CD14-positive monocyte (primary cell): ENCODE measurements around the gene KCTD2. TPM values are rescaled to one million over a fixed set of nuclear protein-coding genes. Genes with fewer than 3 reads are reported as not detected.

Experiments used
- DNase-seq, 3 donors: peaks; one replicate each; pipeline ENCODE4 v3.0.0-alpha.2; 2011 to 2022
- H2AFZ ChIP-seq: 2 replicates; pipeline ENCODE4 v1.6.0; 2012; ENCODE audit warnings: mild to moderate bottlenecking, low read depth, low read length, inconsistent platforms; ENCODE audit not compliant: insufficient read depth, poor library complexity, severe bottlenecking
- H3K27ac ChIP-seq, 2 donors: 1 replicate in 1 of 2; 2 replicates in 1 of 2; pipeline ENCODE4 v1.5.1; 2012 to 2013; ENCODE audit warnings: low read length in 2 of 2, control low read depth in 1 of 2, inconsistent platforms in 1 of 2, low read depth in 1 of 2, mild to moderate bottlenecking in 1 of 2
- H3K27me3 ChIP-seq, 2 donors: one replicate each; pipeline versions ENCODE4 v1.6.0 to v1.6.1; 2011 to 2013; ENCODE audit warnings: low read length in 2 of 2; ENCODE audit not compliant: control insufficient read depth in 2 of 2, insufficient read depth in 2 of 2
- H3K36me3 ChIP-seq, 2 donors: replicated peaks in 1 of 2; 1 replicate in 1 of 2; 2 replicates in 1 of 2; pipeline versions ENCODE4 v1.5.1 to v1.6.1; 2012 to 2013; ENCODE audit warnings: low read length in 2 of 2, control low read depth in 1 of 2, inconsistent platforms in 1 of 2, mild to moderate bottlenecking in 1 of 2; ENCODE audit not compliant: insufficient read depth in 2 of 2, control insufficient read depth in 1 of 2
- H3K4me1 ChIP-seq, 2 donors: 1 replicate in 1 of 2; 2 replicates in 1 of 2; pipeline versions ENCODE4 v1.5.1 to v1.6.1; 2012 to 2013; ENCODE audit warnings: low read length in 2 of 2, control low read depth in 1 of 2, inconsistent platforms in 1 of 2, mild to moderate bottlenecking in 1 of 2, moderate library complexity in 1 of 2; ENCODE audit not compliant: insufficient read depth in 2 of 2, control insufficient read depth in 1 of 2
- H3K4me2 ChIP-seq: replicated peaks from 2 replicates; pipeline ENCODE3; 2012; ENCODE audit warnings: low read length, moderate library complexity, mild to moderate bottlenecking; ENCODE audit not compliant: poor library complexity, severe bottlenecking; ENCODE audit errors: extremely low read depth
- H3K4me3 ChIP-seq, 3 experiments: fragments of 200-600 bp in 1 of 3; sonication (generic) in 1 of 3; replicated peaks in 1 of 3; 1 replicate in 2 of 3; 2 replicates in 1 of 3; pipeline ENCODE4 v1.5.1; 2011 to 2013; ENCODE audit warnings: low read length in 3 of 3, mild to moderate bottlenecking in 3 of 3, control low read depth in 2 of 3, low read depth in 2 of 3, inconsistent platforms in 1 of 3, moderate library complexity in 1 of 3
- H3K79me2 ChIP-seq: 2 replicates; pipeline ENCODE4 v1.6.0; 2012; ENCODE audit warnings: mild to moderate bottlenecking, control low read depth, inconsistent platforms, low read length, moderate library complexity; ENCODE audit not compliant: insufficient read depth
- H3K9ac ChIP-seq: 2 replicates; pipeline ENCODE4 v1.6.0; 2017; ENCODE audit warnings: low read length, mild to moderate bottlenecking; ENCODE audit not compliant: insufficient read depth, poor library complexity, severe bottlenecking
- H3K9me3 ChIP-seq, 2 donors: replicated peaks in 1 of 2; 1 replicate in 1 of 2; 2 replicates in 1 of 2; pipeline versions ENCODE4 v1.5.1 to v1.6.1; 2012 to 2013; ENCODE audit warnings: low read length in 2 of 2, control low read depth in 1 of 2; ENCODE audit not compliant: control insufficient read depth in 1 of 2, insufficient read depth in 1 of 2
- H4K20me1 ChIP-seq: 2 replicates; pipeline ENCODE4 v1.6.0; 2012; ENCODE audit warnings: mild to moderate bottlenecking, low read length, control low read depth, moderate library complexity; ENCODE audit not compliant: insufficient read depth
- H3K27ac Mint-ChIP-seq, 7 donors: one replicate each; pipeline ENCODE4 v1.8.0; 2020; ENCODE audit warnings: mild to moderate bottlenecking in 7 of 7, mixed read lengths in 7 of 7, moderate library complexity in 6 of 7, inconsistent platforms in 2 of 7
- H3K27me3 Mint-ChIP-seq, 3 donors: one replicate each; pipeline ENCODE4 v1.8.0; 2021 to 2022; ENCODE audit warnings: low read depth in 3 of 3, mild to moderate bottlenecking in 3 of 3, mixed read lengths in 3 of 3, moderate library complexity in 3 of 3, inconsistent platforms in 1 of 3
- H3K36me3 Mint-ChIP-seq, 2 donors: one replicate each; pipeline ENCODE4 v1.8.0; 2020; ENCODE audit warnings: mixed read lengths in 2 of 2, inconsistent platforms in 1 of 2, mild to moderate bottlenecking in 1 of 2
- H3K4me1 Mint-ChIP-seq: one replicate; pipeline ENCODE4 v1.8.0; 2020; ENCODE audit warnings: mild to moderate bottlenecking, mixed read lengths
- H3K4me3 Mint-ChIP-seq, 2 donors: one replicate each; pipeline ENCODE4 v1.8.0; 2020; ENCODE audit warnings: mild to moderate bottlenecking in 2 of 2, mixed read lengths in 2 of 2, moderate library complexity in 1 of 2
- H3K9me3 Mint-ChIP-seq, 7 donors: one replicate each; pipeline ENCODE4 v1.8.0; 2020 to 2022; ENCODE audit warnings: mixed read lengths in 7 of 7, mild to moderate bottlenecking in 6 of 7, moderate library complexity in 6 of 7, inconsistent platforms in 2 of 7
- CTCF ChIP-seq: fragments of 200-600 bp; IDR thresholded peaks from one replicate; pipeline ENCODE4 v1.8.0; 2022; ENCODE audit warnings: antibody characterized with exemption, mild to moderate bottlenecking
- WGBS: methylation state at CpG from one replicate; pipeline ENCODE4 v1.1.5; 2013; ENCODE audit warnings: missing lambda C conversion rate; ENCODE audit not compliant: insufficient coverage; 5-methylcytosine and 5-hydroxymethylcytosine counted together
- intact Hi-C, 2 donors: fragments of 100-400 bp; cut with micrococcal nuclease; formaldehyde crosslinking; loops; one replicate each; pipeline versions ENCODE4 v1.15.0 to v1.15.1; 2023
- polyA plus RNA-seq, 3 donors: library from polyadenylated mRNA; depleted of rRNA in 1 of 3; unstranded in 2 of 3; stranded (reverse) in 1 of 3; fragments of 300-500 nt in 2 of 3; fragments of >200 nt in 1 of 3; fragmentation: Illumina TruSeq in 2 of 3; gene quantifications; 1 replicate in 2 of 3; 2 replicates in 1 of 3; pipeline ENCODE4 v1.2.3, GENCODE V29; 2012 to 2021

Gene KCTD2
- polyA plus RNA-seq, 3 donors: 2.8 to 17.0 (median 2.9) TPM

DNA sequence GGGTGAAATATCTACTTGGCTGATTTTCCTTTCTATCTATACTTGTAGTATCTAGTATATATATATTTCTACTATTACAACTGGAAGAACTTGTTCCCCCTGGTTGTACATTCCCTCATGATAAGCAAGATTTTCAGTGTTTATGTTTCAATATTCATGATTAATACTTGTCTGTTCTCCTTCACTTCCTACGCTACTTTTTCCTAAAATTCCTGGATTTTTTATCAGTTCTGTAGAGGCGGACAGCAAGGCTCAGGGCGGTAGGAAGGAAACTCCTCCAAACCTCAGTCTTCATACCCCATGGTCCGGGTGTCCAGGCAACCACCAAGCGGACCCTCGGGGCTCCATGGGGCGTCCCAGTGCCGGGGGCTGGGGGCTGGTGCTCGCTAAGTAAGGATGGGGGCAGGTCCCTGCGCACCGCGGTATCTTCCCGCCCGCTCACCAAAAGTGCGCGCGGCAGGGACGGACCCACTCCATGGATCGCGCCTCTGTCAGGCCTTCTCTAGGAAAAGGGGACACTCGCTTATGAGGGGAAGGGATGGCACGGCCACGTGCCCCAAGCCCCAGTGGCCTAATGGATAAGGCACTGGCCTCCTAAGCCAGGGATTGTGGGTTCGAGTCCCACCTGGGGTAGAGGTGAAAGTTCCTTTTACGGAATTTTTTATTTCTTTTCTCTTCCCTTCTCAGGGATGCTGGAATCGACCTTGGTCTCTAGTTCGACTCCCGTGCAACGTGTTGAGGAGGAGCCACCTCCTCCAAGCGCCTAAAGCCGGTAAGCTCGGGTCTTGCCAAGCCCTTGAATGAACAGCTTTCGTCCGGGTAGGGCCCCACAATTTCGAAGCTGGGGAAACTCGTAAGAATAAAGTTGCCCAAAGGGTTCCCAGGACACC is 13.4 kb upstream of the KCTD2 start:
- no peak overlapping the region for H3K9ac ChIP-seq
- no peak overlapping the region for H3K27ac ChIP-seq
- DNase-seq: peak; percentile 82 to 88 (median 83)
- peaks cover 9 to 12% of the 10 kb centered on the region in 2 donors for H3K36me3 Mint-ChIP-seq
- H3K9me3 Mint-ChIP-seq: peaks cover 8 to 25% (median 16%) of the 10 kb centered on the region in 7 donors
- TF ChIP-seq CTCF: no peak
- H3K9me3 ChIP-seq: peaks cover 5 to 17% of the 10 kb centered on the region in 2 donors
- H3K4me3 ChIP-seq: peak overlapping the region; percentile 45 to 82 (median 52)
- peaks cover 50% of the 10 kb centered on the region for H3K4me1 Mint-ChIP-seq
- H2AFZ ChIP-seq: peak overlapping the region; percentile 26
- H3K27me3 Mint-ChIP-seq: peaks cover 30 to 41% (median 36%) of the 10 kb centered on the region in 3 donors
- peaks cover 3 to 6% of the 10 kb centered on the region in 2 donors for H3K36me3 ChIP-seq
- 1% methylated on average over 21 of the region's 36 CpGs for WGBS
- H3K27ac Mint-ChIP-seq: peak overlapping the region in 3 of 7 donors; percentile 49 to 82 (median 57)
- H3K4me3 Mint-ChIP-seq: peak overlapping the region; percentile 94 to 95
- intact Hi-C loops: loop anchor here in 1 of 2 donors (10.0 kb wide), 2 partner anchors 49 to 231 kb away; partner anchors contain the start of genes CDR2L, GGA3 and MRPS7
- peak overlapping the region; percentile 76 for H3K4me2 ChIP-seq
- H3K79me2 ChIP-seq: no peaks in the 10 kb centered on the region
- peaks cover 42 to 55% of the 10 kb centered on the region in 2 donors for H3K4me1 ChIP-seq
- H4K20me1 ChIP-seq: no peaks in the 10 kb centered on the region
- H3K27me3 ChIP-seq: peaks cover 5 to 22% of the 10 kb centered on the region in 2 donors

DNA sequence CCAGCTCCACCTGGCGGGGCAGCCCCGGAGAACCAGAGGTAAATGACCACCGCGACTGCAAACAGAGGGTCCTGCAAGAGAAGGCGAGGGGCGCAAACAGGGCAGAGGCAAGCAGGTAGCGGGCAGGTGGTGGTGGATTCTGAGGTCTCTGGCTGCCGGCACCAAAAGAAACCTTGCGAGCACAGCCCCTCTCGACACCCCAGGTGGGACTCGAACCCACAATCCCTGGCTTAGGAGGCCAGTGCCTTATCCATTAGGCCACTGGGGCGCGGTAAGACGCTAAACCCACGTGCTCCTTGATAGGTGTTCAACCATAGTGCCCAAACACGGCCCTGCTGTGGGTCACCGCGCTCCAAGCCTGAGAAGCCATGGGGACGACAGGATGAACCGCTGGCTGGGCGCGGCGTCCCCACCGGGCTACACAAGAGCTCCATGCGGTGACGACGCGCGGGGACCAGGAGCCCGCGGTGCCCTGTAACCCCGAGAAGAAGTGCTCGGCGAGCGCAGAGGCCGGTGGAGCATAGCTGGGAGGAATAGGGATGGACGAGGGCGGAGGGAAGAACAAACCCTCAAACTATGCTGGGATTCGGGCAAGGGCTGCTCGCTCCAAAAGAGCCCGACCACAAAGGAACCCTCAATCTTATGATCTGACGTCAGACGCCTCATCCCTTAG is 12.7 kb upstream of the KCTD2 start:
- H3K4me1 Mint-ChIP-seq: peaks cover 50% of the 10 kb centered on the region
- Histone ChIP-seq H3K9me3 (peaks cover 5 to 17% of the 10 kb centered on the region in 2 donors), H3K4me2 (peak overlapping the region; percentile 76), H2AFZ (peak overlapping the region; percentile 88), H3K4me3 (peak overlapping the region; percentile 45 to 82 (median 52)), H3K27me3 (peaks cover 5 to 22% of the 10 kb centered on the region in 2 donors), H3K36me3 (peaks cover 10 to 14% of the 10 kb centered on the region in 2 donors), H3K79me2 (no peaks in the 10 kb centered on the region), H3K9ac (peak overlapping the region; percentile 62), H3K27ac (no peak overlapping the region), H4K20me1 (no peaks in the 10 kb centered on the region), H3K4me1 (peaks cover 42 to 55% of the 10 kb centered on the region in 2 donors)
- H3K27ac Mint-ChIP-seq: peak overlapping the region; percentile 42 to 82 (median 68)
- peaks cover 17% of the 10 kb centered on the region in 2 donors for H3K36me3 Mint-ChIP-seq
- intact Hi-C loops: loop anchor here in 1 of 2 donors (10.0 kb wide), 2 partner anchors 50 to 230 kb away; partner anchors contain the start of genes CDR2L, GGA3 and MRPS7
- under 1% methylated on average over 38 of the region's 43 CpGs for WGBS
- H3K27me3 Mint-ChIP-seq: peaks cover 30 to 41% (median 36%) of the 10 kb centered on the region in 3 donors
- peaks cover 8 to 25% (median 16%) of the 10 kb centered on the region in 7 donors for H3K9me3 Mint-ChIP-seq
- no peak for TF ChIP-seq CTCF
- DNase-seq: peak; percentile 65 to 72 (median 66)
- H3K4me3 Mint-ChIP-seq: peak overlapping the region; percentile 94 to 95
